ENCODE results near the gene BRD2.

The BRD2 gene

GRCh38 chr6:32949113-32949512, 19.3 kb upstream of the BRD2 start:
- no peak for DNase-seq (ENCODE audit: low spot score)

DNA sequence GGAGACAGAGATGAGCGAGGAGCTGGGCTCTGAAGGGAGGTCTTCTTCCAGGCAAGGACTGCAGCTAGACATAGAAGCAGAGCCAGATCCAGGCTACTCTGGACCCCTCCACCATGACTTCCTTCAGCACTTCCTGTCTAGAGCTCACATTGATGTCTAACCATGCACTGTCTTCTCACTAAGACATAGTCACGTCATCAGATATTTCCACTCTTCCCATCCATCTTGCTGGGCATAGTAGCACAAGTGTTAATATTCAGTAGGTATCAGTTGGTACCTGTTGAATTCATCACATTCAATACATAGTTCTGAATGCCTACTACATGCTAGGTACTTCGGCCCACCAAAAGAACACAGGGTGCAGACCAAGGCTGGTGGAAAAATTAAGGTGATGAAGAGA, 18.4 kb upstream of the BRD2 start:
- DNase-seq (ENCODE audit: low spot score): no peak

DNA sequence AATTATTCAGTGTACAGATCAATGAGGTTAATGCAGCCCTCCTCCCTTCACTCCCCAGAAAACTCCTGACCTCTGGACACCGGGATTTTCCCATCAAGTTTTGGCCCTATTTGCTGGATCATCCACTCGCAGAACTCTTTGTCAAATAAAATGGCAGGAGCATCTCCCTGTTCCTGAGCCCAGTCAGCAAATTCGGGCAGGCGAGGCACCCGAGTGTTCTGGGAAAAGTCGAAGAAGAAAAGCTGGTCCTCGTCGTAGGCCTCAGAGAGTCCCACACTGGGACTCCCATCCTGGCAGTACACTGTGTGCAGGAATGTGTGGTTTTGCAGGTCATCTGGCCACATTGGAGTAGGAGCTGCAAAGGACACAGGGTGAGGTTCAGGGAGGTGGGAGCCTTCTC, 17.9 kb upstream of the BRD2 start:
- DNase-seq (ENCODE audit: low spot score): no peak

DNA sequence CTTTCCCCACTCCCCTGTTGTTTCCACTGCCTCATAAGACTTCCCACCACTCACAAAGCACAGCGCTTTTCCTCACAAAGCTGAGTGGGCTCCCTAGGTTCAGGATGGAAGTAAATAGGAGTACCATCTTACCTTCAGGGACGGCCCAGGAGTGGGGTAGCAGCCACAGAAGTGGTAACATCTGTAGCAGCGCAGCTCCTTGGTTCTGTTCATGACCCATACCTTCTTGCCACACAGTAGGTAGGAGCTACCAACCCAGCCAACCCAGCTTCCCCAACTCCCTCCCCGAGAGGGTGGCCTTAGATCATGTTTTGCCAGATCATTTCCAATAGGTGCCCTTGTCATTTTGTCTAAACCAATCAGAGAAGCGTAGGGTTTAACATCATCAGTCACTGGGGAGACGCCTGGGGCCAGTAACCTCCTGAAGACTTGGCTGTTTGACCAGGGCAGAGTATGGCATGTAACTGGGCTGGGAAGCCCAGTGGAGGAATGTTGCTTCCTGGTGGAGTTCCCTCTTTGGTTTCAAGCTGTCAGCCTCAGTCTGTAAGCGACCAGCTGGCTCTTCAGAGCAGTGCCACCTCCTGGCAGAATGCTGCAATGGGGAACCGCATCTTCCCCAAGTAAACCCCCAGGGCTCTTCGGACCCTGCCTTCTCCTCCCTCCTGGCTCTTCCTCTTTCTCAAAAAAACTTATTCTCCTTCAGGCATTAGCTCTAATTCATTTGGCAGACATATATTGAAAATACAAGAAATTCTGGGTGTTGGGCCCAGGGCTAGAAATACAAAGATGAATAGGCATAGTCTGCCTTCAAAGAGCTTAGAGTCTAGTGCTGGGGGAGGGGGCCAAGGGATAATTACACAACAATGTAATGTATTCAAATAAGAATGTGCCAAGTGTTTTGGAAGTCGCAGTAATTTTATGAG, 15.3 kb upstream of the BRD2 start, which contains the start of gene HLA-DMA:
HLA-DMA (minus strand) TSS at position 281 of the 923 bp plus-strand sequence; CDS start at position 220, 61 bp downstream.
- peak; percentile 89 for DNase-seq (ENCODE audit: low spot score)

DNA sequence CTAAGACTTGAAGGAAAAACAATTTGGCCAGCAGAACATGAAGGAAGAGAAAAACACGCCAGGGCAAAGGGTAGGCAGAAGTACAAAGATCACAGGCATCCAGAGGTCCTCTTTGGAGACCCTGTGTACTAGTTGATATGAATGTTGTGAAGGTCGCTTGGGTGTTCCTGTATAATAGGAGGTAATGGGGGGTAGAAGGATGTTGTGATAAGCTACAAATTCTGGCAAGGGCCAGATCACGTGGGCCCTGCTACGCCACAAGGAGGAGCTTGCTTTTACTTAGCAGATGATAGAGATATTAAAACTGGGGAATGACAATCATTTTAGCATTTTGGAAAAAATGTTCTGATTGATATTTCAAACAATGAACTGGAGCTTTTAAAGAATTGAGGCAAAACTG, 14.6 kb upstream of the BRD2 start:
- no peak for DNase-seq (ENCODE audit: low spot score)

- DNase-seq (ENCODE audit: low spot score): no peak
Observed at GRCh38 chr6:32954267-32954666, 14.1 kb upstream of the BRD2 start.

- DNase-seq (ENCODE audit: low spot score): no peak
Observed at GRCh38 chr6:32954986-32955802, 13.2 kb upstream of the BRD2 start.

- no peak for DNase-seq (ENCODE audit: low spot score)
Observed at GRCh38 chr6:32956176-32956575, 12.2 kb upstream of the BRD2 start.

DNA sequence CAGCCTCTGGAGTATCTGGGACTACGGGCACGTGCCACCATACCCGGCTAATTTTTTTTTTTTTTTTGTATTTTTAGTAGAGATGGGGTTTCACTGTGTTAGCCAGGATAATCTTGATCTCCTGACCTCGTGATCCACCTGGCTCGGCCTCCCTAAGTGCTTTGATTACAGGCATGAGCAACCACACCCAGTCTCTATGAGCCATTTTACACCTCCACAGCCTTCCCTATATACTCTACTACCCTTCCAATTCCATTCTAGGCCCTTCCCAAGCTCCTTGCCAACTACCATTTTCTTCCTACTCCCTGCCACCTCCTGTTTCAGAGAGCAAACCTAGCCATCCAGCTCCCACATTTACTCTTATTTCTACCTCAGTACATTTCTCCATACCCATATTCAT, 7.8 kb upstream of the BRD2 start:
- no peak for DNase-seq (ENCODE audit: low spot score)

DNA sequence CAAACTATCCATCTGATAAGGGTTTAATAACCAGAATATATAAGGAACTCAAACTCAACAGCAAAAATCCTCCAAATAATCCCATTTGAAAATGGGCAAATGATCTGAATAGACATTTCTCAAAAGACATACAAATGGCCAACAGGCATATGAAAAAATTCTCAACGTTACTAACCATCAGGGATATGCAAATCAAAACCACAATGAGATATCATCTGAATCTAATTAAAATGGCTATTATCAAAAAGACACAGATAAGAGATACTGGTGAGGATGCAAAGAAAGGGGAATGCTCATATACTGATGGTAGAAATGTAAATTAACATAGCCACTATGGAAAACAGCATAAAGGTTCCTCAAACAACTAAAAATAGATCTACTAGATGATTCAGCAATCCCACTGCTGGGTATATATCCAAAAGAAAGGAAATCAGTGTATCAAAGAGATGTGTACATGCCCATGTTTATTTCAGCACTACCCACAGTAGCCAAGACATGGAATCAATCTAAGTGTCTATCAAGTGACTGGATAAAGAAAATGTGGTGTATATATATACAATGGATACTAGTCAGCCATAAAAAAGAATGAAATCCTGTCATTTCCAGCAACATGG, 6.1 kb upstream of the BRD2 start:
- no peak for DNase-seq (ENCODE audit: low spot score)

DNA sequence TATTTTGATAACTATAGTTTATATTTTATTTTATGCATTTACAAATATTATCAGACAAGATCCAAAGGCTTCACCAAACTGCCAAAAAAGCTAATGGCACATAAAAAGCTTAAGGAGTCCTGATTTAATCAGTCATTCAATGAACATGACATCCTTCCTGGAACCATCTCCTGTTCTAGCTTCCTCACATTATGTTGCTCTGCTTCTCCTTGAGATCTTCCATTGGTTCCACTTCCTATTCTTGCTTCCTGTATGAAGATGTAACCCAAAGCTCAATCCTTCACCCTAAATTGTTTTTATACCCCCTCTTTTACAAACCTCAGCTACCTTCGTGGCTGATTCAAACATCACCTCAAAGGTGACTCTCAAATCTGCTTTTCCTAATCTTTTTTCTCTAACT, 4.5 kb upstream of the BRD2 start:
- DNase-seq (ENCODE audit: low spot score): no peak

DNA sequence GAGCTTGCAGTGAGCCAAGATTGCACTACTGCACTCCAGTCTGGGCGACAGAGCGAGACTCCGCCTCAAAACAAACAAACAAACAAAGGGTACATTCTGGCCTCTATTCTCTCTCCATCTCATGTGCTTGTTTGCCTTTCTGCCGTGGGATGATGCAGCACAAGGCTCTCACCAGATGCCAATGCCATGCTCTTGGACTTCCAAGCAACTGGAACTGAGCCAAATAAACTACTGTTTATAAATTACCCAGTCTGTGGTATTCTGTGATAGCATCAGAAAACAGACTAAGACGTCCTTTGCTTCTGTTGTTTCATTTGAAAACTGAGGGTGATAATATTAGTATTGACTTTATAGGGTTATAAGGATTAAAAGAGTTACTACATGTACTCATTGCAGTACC, 3.6 kb upstream of the BRD2 start:
- DNase-seq (ENCODE audit: low spot score): no peak

GRCh38 chr6:32967151-32968091, 973 bp upstream of the BRD2 start:
- DNase-seq (ENCODE audit: low spot score): peak; percentile 58

GRCh38 chr6:32968867-32969684, 682 bp downstream of the BRD2 start:
- DNase-seq (ENCODE audit: low spot score): peak; percentile 68

- DNase-seq (ENCODE audit: low spot score): peak; percentile 78
Observed at GRCh38 chr6:32969685-32970412, 1.5 kb downstream of the BRD2 start.

- peak; percentile 71 for DNase-seq (ENCODE audit: low spot score)
Observed at GRCh38 chr6:32970413-32971241, 2.2 kb downstream of the BRD2 start.

DNA sequence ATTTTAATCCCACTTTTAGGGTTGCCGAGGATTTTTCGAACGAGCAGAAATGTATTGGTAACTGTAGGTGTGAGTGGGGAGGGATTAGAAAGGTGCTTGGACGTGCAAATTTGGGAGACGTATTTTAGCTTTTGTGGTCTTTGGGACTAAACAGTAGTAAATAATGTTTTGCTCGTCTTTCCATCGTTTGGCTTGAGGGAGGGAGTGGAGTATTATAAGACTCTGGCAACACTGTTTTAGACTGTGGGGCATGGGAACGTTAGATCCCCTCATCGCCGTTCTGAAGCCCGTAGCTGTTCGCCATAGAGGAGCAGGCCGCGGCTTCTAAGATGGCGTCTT, 2.8 kb downstream of the BRD2 start:
- DNase-seq (ENCODE audit: low spot score): no peak

DNA sequence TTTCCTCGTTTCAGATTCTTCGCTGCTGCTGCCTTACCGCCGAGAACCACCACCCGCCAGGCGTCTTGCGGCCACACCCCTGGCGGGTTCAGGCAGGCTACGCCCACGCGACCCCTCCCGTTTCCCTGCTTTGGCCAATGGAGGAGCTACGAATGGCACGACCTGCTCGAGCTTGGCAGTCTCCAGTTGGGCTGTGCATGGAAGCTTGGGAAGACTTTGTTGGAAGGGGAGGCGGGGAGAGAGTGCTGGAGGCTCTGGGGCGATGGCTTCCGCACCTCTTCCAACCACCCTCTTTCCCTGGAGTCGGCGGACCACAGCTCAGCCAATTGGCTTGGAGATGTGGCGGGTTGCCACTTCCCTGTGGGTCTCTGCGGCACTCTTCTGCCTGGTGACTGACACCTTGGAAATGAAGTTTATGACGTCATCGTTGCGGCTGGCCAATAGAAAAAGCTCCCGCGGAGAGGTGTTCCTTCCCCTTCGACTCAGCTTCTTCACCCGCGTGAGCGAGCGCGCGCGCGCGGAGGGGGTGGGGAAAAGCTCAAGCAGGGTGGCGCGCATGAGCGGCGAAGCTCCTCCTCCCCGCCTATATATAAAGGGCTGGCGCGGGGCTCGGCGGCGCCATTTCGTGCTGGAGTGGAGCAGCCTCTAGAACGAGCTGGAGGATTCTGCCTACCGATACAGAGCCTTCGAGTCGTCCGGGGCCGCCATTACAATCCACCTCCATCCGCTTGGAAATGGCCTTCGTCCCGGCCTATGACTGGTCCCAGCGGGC, 3.4 kb downstream of the BRD2 start:
- DNase-seq (ENCODE audit: low spot score): peak; percentile 98
